PC-9 (cell line): ENCODE measurements around the gene SLC35A5.

Experiments used
- CTCF ChIP-seq: fragments of 200-600 bp; sonication (generic); conservative IDR thresholded peaks from 2 replicates; pipeline ENCODE4 v1.6.1; 2017; ENCODE audit warnings: mixed run types, antibody characterized with exemption, mild to moderate bottlenecking, moderate library complexity
- EZH2 ChIP-seq: fragments of 200-600 bp; sonication (generic); IDR thresholded peaks from 2 replicates; pipeline ENCODE4 v1.8.0; 2017; ENCODE audit warnings: antibody characterized with exemption, low read depth

GRCh38 chr3:112514527-112515128 is 47.2 kb upstream of the SLC35A5 start:
- TF ChIP-seq CTCF, result no peak
- no peak for TF ChIP-seq EZH2
